K562 (cell line): ENCODE measurements around the gene TANC1. TPM values are rescaled to one million over a fixed set of nuclear protein-coding genes. Genes with fewer than 3 reads are reported as not detected.

Experiments
- ATAC-seq: fragments of 200-7000 bp; cut with Tn5 transposase; 3 replicates; pipeline ENCODE4 v1.9.1; 2020; ENCODE audit warnings: moderate library complexity
- BruUV-seq: library from RNA; stranded (reverse); fragments of 400-500 nt; replicated peaks from 2 replicates; lab custom pipeline; 2021; lab: Mats Ljungman, UMichigan
- CTCF ChIA-PET: fragments of 300-600 bp; formaldehyde crosslinking; extraction: SDS; loops from one replicate; lab custom pipeline; 2021; ENCODE audit warnings: low intra/inter-chr PET ratio; lab: Yijun Ruan, JAX
- POLR2A ChIA-PET: fragments of 300-600, 350-650 bp; sonication (Branson Sonifier 250); formaldehyde crosslinking; extraction: SDS; loops from one replicate; lab custom pipeline; 2021; ENCODE audit warnings: antibody characterized with exemption, inconsistent platforms; lab: Yijun Ruan, JAX
- DNase-seq, 4 experiments: peaks; one replicate each; pipeline versions ENCODE4 v3.0.0 to v3.0.0-alpha.2; 2011 to 2018; ENCODE audit warnings: low spot score in 3 of 4, mixed read lengths in 3 of 4; ENCODE audit errors: extremely low read depth in 1 of 4
- FAIRE-seq: peaks from 2 replicates; lab custom pipeline; 2011; peaks lifted over from hg19 to GRCh38; lab: Jason Lieb, UNC
- H2AFZ ChIP-seq: 2 replicates; pipeline ENCODE4 v1.6.0; 2011; ENCODE audit warnings: low read depth, low read length, control low read depth, inconsistent platforms
- H3K27ac ChIP-seq: fragments of 200-600 bp; 3 replicates; pipeline ENCODE4 v1.8.0; 2011; ENCODE audit warnings: low read depth, mild to moderate bottlenecking, control low read depth, inconsistent platforms, low read length, moderate library complexity, mixed read lengths; ENCODE audit errors: extremely low read depth
- H3K27me3 ChIP-seq, 2 experiments: fragments of 300-600 bp in 1 of 2; 2 replicates in 1 of 2; 3 replicates in 1 of 2; pipeline versions ENCODE4 v1.6.0 to v1.8.0; 2011; ENCODE audit warnings: inconsistent platforms in 2 of 2, low read length in 2 of 2, mild to moderate bottlenecking in 1 of 2, mixed read lengths in 1 of 2, moderate library complexity in 1 of 2; ENCODE audit not compliant: control insufficient read depth in 2 of 2, insufficient read depth in 2 of 2
- H3K36me3 ChIP-seq: fragments of 300-600 bp; 3 replicates; pipeline ENCODE4 v1.8.0; 2011; ENCODE audit warnings: mild to moderate bottlenecking, low read length, inconsistent platforms; ENCODE audit not compliant: control insufficient read depth, insufficient read depth
- H3K4me1 ChIP-seq, 2 experiments: fragments of 200-600 bp in 1 of 2; replicated peaks in 1 of 2; 2 replicates in 1 of 2; 3 replicates in 1 of 2; pipeline versions ENCODE4 v1.5.1 to v1.8.0; 2011; ENCODE audit warnings: inconsistent platforms in 2 of 2, low read length in 2 of 2, mild to moderate bottlenecking in 1 of 2, mixed read lengths in 1 of 2, moderate library complexity in 1 of 2; ENCODE audit not compliant: control insufficient read depth in 2 of 2, insufficient read depth in 2 of 2
- H3K4me2 ChIP-seq: 2 replicates; pipeline ENCODE4 v1.6.1; 2011; ENCODE audit warnings: low read length, control low read depth, inconsistent platforms, mixed read lengths; ENCODE audit not compliant: insufficient read depth
- H3K4me3 ChIP-seq: fragments of 200-600 bp; sonication (generic), shearing (Covaris generic); 2 replicates; pipeline ENCODE4 v1.5.1; 2016; ENCODE audit warnings: control low read depth, inconsistent platforms
- H3K79me2 ChIP-seq: fragments of 200-600 bp; 3 replicates; pipeline ENCODE4 v1.8.0; 2011; ENCODE audit warnings: low read length, inconsistent platforms; ENCODE audit not compliant: control insufficient read depth, insufficient read depth
- H3K9ac ChIP-seq, 2 experiments: 2 replicates each; pipeline versions ENCODE4 v1.6.0 to v1.6.1; 2011; ENCODE audit warnings: low read depth in 2 of 2, low read length in 2 of 2, control low read depth in 1 of 2, inconsistent platforms in 1 of 2, mild to moderate bottlenecking in 1 of 2, mixed read lengths in 1 of 2; ENCODE audit not compliant: insufficient read depth in 1 of 2
- H3K9me1 ChIP-seq: one replicate; pipeline ENCODE4 v1.6.0; 2011; ENCODE audit warnings: inconsistent platforms, mild to moderate bottlenecking, low read length, moderate library complexity; ENCODE audit not compliant: control insufficient read depth, insufficient read depth
- H3K9me3 ChIP-seq: replicated peaks from 2 replicates; pipeline ENCODE4 v1.5.1; 2011; ENCODE audit warnings: low read depth, low read length, inconsistent platforms; ENCODE audit not compliant: control insufficient read depth, insufficient read depth
- H4K20me1 ChIP-seq: replicated peaks from 2 replicates; pipeline ENCODE4 v1.6.1; 2011; ENCODE audit warnings: low read length, inconsistent platforms, mixed read lengths; ENCODE audit not compliant: control insufficient read depth, insufficient read depth
- DACH1 ChIP-seq: fragments of 450-650 bp; IDR thresholded peaks from 2 replicates; pipeline ENCODE4 v1.6.1; 2018; ENCODE audit not compliant: partially characterized antibody
- ESRRA ChIP-seq: fragments of 450-650 bp; IDR thresholded peaks from 2 replicates; pipeline ENCODE4 v1.6.1; 2014; ENCODE audit warnings: low read depth, mild to moderate bottlenecking, moderate library complexity, borderline replicate concordance
- FOSL1 ChIP-seq: fragments of 200-800 bp; sonication (Bioruptor generic); conservative IDR thresholded peaks from 2 replicates; pipeline ENCODE4 v1.6.1; 2016; ENCODE audit warnings: missing genetic modification characterization, missing compliant biosample characterization
- GTF2E2 ChIP-seq: fragments of 200-800 bp; sonication (Bioruptor generic); IDR thresholded peaks from 2 replicates; pipeline ENCODE4 v1.6.1; 2016; ENCODE audit warnings: missing genetic modification characterization, missing compliant biosample characterization
- KAT8 ChIP-seq: fragments of 450-650 bp; IDR thresholded peaks from 2 replicates; pipeline ENCODE4 v1.6.1; 2016; ENCODE audit warnings: low read depth, mild to moderate bottlenecking
- SMAD1 ChIP-seq: fragments of 150-350 bp; IDR thresholded peaks from 2 replicates; pipeline ENCODE4 v1.6.1; 2014; ENCODE audit warnings: low read length, low read depth; ENCODE audit not compliant: partially characterized antibody
- STAT5A ChIP-seq: IDR thresholded peaks from 2 replicates; pipeline ENCODE4 v1.6.1; 2012; ENCODE audit warnings: low read length, inconsistent platforms, borderline replicate concordance
- XRCC3 ChIP-seq: fragments of 450-650 bp; IDR thresholded peaks from 2 replicates; pipeline ENCODE4 v1.6.1; 2017; ENCODE audit warnings: mild to moderate bottlenecking, moderate library complexity
- ZC3H11A ChIP-seq: IDR thresholded peaks from 2 replicates; pipeline ENCODE4 v1.6.1; 2012; ENCODE audit warnings: low read depth, low read length, improper control_type of control experiment
- ZFPM2 ChIP-seq: fragments of 250-450 bp; sonication (Bioruptor Pico); IDR thresholded peaks from 2 replicates; pipeline ENCODE4 v1.5.1; 2022; ENCODE audit warnings: mild to moderate bottlenecking
- WGBS: fragments of 100-300 bp; shearing (Covaris generic); methylation state at CpG from one replicate; pipeline ENCODE4 v1.1.6; 2016; ENCODE audit warnings: low coverage, mixed read lengths; ENCODE audit not compliant: insufficient coverage; ENCODE audit errors: missing lambda C conversion rate; 5-methylcytosine and 5-hydroxymethylcytosine counted together
- in situ Hi-C: fragments of 300-500 bp; cut with MboI; formaldehyde crosslinking; loops from 4 replicates; pipeline ENCODE4 v1.15.0; 2018; ENCODE audit warnings: inconsistent platforms, mixed read lengths
- intact Hi-C: fragments of 100-400 bp; cut with micrococcal nuclease; formaldehyde crosslinking; loops from 2 replicates; pipeline ENCODE4 v1.14.2; 2022
- polyA plus RNA-seq, 8 experiments: library from polyadenylated mRNA; depleted of rRNA in 4 of 8; stranded (reverse) in 5 of 8; unstranded in 3 of 8; fragments of >200 nt; fragmentation: Nextera tagmentation in 2 of 8; fragmentation: Illumina TruSeq in 1 of 8; extraction: Ambion mirVana in 2 of 8; extraction: Trizol in 1 of 8; gene quantifications; 2 replicates each; pipeline versions ENCODE4 v1.2.1 to v1.2.3, GENCODE V29; 2011 to 2014; ENCODE audit warnings: inconsistent platforms in 1 of 8, missing spikeins in 1 of 8
- total RNA-seq, 7 experiments: library from RNA; depleted of rRNA in 6 of 7; stranded (reverse); fragments of >200 nt in 6 of 7; fragmentation: Illumina TruSeq in 2 of 7; extraction: Trizol in 2 of 7; gene quantifications; 2 replicates each; pipeline versions ENCODE4 v1.2.1 to v1.2.3, GENCODE V29; 2011 to 2021; ENCODE audit warnings: low replicate concordance in 1 of 7
- TF ChIP-seq, protein P1 (sequence below): fragments of 250-450 bp; sonication (Bioruptor Pico); IDR thresholded peaks from 2 replicates; pipeline ENCODE4 v1.8.0; 2021; ENCODE audit warnings: borderline replicate concordance, mild to moderate bottlenecking, moderate library complexity; ENCODE audit not compliant: poor library complexity, severe bottlenecking
- TF ChIP-seq, protein P2 (sequence below): fragments of 450-650 bp; conservative IDR thresholded peaks from 2 replicates; pipeline ENCODE4 v1.6.1; 2016; ENCODE audit warnings: missing genetic modification characterization, low read depth, mild to moderate bottlenecking, missing compliant biosample characterization, moderate library complexity
- TF ChIP-seq, protein P3 (sequence below): fragments of 200-400 bp; formaldehyde crosslinking; IDR thresholded peaks from 2 replicates; pipeline ENCODE4 v1.6.1; 2017; ENCODE audit warnings: mild to moderate bottlenecking, low read depth, low read length, moderate library complexity
- TF ChIP-seq, protein P4 (sequence below): sonication (generic); formaldehyde crosslinking; IDR thresholded peaks from 2 replicates; pipeline ENCODE4 v1.8.0; 2022; ENCODE audit warnings: missing genetic modification reagents, mild to moderate bottlenecking, borderline replicate concordance
- TF ChIP-seq, protein P5 (sequence below): fragments of 250-450 bp; sonication (Bioruptor Pico); IDR thresholded peaks from 2 replicates; pipeline ENCODE4 v1.5.0; 2021

TANC1 gene
- total and polyA plus RNA-seq, 9 of the 15 experiments (the other 6 are each of a cell fraction or from before 2014, with no cell fraction given): under 0.01 to 0.20 (median 0.07) TPM; not detected in 1

DNA sequence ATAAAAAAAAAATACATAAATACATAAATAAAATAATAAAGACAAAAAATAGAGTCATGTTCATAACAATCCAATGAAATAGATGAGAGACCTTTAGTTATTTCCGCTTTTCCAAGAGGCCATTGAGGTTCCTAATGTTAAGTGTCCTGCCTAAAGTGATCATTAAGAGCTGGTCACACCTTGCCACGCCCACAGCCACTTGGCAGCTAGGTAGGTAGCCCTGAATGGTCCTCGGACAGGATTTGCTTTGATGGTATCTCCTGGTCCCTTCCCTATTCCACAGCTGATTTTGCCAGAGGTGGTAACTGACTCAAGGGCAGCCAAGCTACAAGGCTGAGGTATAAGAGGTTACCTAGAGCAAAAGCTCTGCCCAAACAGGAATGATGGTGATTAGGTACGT is 24.5 kb upstream of the TANC1 start:
- DNase-seq (no peak), FAIRE-seq (no peak), ATAC-seq (no peak)
- Histone ChIP-seq H3K4me3 (no peak overlapping the region), H4K20me1 (no peaks in the 10 kb centered on the region), H3K9me1 (no peaks in the 10 kb centered on the region), H3K9me3 (no peaks in the 10 kb centered on the region), H3K4me2 (no peak overlapping the region), H2AFZ (no peak overlapping the region), H3K27me3 (peaks cover 0 to 2% of the 10 kb centered on the region in 2 experiments; a peak in 3 of 5 replicates), H3K27ac (no peak overlapping the region), H3K4me1 (no peaks in the 10 kb centered on the region), H3K36me3 (no peaks in the 10 kb centered on the region), H3K9ac (no peak overlapping the region), H3K79me2 (no peaks in the 10 kb centered on the region)
- POLR2A ChIA-PET: interaction anchor here (1.2 kb wide), 1 partner anchor 14 kb away, joined by 3 read pairs; no protein-coding TSS in a partner anchor
- CTCF ChIA-PET: no interaction called here
- intact Hi-C loops: no loop called here
- no TSS peak for BruUV-seq
- in situ Hi-C loops: no loop called here
- 0% methylated on average over 4 of the region's 4 CpGs for WGBS
- no peak for TF ChIP-seq GTF2E2
- TF ChIP-seq DACH1: no peak
- TF ChIP-seq XRCC3: no peak
- no peak for TF ChIP-seq ZFPM2 (CRISPR knock-in tag)
- TF ChIP-seq, protein P1, sequence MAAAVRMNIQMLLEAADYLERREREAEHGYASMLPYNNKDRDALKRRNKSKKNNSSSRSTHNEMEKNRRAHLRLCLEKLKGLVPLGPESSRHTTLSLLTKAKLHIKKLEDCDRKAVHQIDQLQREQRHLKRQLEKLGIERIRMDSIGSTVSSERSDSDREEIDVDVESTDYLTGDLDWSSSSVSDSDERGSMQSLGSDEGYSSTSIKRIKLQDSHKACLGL: no peak
- TF ChIP-seq STAT5A: no peak
- no peak for TF ChIP-seq KAT8
- TF ChIP-seq, protein P2, sequence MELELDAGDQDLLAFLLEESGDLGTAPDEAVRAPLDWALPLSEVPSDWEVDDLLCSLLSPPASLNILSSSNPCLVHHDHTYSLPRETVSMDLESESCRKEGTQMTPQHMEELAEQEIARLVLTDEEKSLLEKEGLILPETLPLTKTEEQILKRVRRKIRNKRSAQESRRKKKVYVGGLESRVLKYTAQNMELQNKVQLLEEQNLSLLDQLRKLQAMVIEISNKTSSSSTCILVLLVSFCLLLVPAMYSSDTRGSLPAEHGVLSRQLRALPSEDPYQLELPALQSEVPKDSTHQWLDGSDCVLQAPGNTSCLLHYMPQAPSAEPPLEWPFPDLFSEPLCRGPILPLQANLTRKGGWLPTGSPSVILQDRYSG (tag): no peak
- TF ChIP-seq, protein P3, sequence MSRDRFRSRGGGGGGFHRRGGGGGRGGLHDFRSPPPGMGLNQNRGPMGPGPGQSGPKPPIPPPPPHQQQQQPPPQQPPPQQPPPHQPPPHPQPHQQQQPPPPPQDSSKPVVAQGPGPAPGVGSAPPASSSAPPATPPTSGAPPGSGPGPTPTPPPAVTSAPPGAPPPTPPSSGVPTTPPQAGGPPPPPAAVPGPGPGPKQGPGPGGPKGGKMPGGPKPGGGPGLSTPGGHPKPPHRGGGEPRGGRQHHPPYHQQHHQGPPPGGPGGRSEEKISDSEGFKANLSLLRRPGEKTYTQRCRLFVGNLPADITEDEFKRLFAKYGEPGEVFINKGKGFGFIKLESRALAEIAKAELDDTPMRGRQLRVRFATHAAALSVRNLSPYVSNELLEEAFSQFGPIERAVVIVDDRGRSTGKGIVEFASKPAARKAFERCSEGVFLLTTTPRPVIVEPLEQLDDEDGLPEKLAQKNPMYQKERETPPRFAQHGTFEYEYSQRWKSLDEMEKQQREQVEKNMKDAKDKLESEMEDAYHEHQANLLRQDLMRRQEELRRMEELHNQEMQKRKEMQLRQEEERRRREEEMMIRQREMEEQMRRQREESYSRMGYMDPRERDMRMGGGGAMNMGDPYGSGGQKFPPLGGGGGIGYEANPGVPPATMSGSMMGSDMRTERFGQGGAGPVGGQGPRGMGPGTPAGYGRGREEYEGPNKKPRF: no peak
- TF ChIP-seq, protein P4, sequence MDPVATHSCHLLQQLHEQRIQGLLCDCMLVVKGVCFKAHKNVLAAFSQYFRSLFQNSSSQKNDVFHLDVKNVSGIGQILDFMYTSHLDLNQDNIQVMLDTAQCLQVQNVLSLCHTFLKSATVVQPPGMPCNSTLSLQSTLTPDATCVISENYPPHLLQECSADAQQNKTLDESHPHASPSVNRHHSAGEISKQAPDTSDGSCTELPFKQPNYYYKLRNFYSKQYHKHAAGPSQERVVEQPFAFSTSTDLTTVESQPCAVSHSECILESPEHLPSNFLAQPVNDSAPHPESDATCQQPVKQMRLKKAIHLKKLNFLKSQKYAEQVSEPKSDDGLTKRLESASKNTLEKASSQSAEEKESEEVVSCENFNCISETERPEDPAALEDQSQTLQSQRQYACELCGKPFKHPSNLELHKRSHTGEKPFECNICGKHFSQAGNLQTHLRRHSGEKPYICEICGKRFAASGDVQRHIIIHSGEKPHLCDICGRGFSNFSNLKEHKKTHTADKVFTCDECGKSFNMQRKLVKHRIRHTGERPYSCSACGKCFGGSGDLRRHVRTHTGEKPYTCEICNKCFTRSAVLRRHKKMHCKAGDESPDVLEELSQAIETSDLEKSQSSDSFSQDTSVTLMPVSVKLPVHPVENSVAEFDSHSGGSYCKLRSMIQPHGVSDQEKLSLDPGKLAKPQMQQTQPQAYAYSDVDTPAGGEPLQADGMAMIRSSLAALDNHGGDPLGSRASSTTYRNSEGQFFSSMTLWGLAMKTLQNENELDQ (CRISPR knock-in tag): no peak
- TF ChIP-seq ESRRA: no peak
- TF ChIP-seq, protein P5, sequence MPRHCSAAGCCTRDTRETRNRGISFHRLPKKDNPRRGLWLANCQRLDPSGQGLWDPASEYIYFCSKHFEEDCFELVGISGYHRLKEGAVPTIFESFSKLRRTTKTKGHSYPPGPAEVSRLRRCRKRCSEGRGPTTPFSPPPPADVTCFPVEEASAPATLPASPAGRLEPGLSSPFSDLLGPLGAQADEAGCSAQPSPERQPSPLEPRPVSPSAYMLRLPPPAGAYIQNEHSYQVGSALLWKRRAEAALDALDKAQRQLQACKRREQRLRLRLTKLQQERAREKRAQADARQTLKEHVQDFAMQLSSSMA (CRISPR knock-in tag): no peak
- no peak for TF ChIP-seq SMAD1
- TF ChIP-seq FOSL1 (tag): no peak
- TF ChIP-seq ZC3H11A: no peak
